Tibial artery (tissue), 4 donors: Measurements from ENCODE around the gene SPAG4.

Experiments used
- DNase-seq, 2 donors: peaks; one replicate each; pipeline ENCODE4 v3.0.0-alpha.2; 2019
- H3K27ac ChIP-seq, 2 donors: fragments of 200-600 bp; sonication (generic) in 1 of 2; 1 replicate in 1 of 2; 2 replicates in 1 of 2; pipeline ENCODE4 v1.5.1; 2018 to 2019; ENCODE audit warnings: mild to moderate bottlenecking in 1 of 2
- H3K27me3 ChIP-seq, 2 donors: fragments of 200-600 bp; sonication (generic) in 1 of 2; one replicate each; pipeline versions ENCODE4 v1.5.1 to v1.6.0; 2016 to 2019
- H3K36me3 ChIP-seq, 3 donors: fragments of 200-600 bp; sonication (generic) in 2 of 3; one replicate each; pipeline ENCODE4 v1.5.1; 2016 to 2019; ENCODE audit warnings: mild to moderate bottlenecking in 2 of 3
- H3K4me1 ChIP-seq, 4 donors: fragments of 200-600 bp; sonication (generic) in 2 of 4; 1 replicate in 3 of 4; 2 replicates in 1 of 4; pipeline ENCODE4 v1.5.1; 2016 to 2019
- H3K4me3 ChIP-seq, 2 donors: fragments of 200-600 bp; sonication (generic) in 1 of 2; 1 replicate in 1 of 2; 2 replicates in 1 of 2; pipeline ENCODE4 v1.5.1; 2018 to 2019; ENCODE audit warnings: mild to moderate bottlenecking in 2 of 2
- H3K9me3 ChIP-seq, 3 donors: fragments of 200-600 bp; sonication (generic) in 1 of 3; one replicate each; pipeline ENCODE4 v1.5.1; 2016 to 2019
- CTCF ChIP-seq, 2 experiments: fragments of 200-600 bp in 1 of 2; fragments of 450-650 bp in 1 of 2; IDR thresholded peaks; one replicate each; pipeline ENCODE4 v1.5.1; 2017 to 2019; ENCODE audit warnings: antibody characterized with exemption in 2 of 2, mild to moderate bottlenecking in 1 of 2, moderate library complexity in 1 of 2
- intact Hi-C: fragments of 100-400 bp; cut with DNase I; formaldehyde crosslinking; loops from one replicate; pipeline ENCODE4 v1.15.0; 2023; ENCODE audit warnings: low total_unique reads

The SPAG4 gene

GRCh38 chr20:35644806-35645205 is 29.2 kb downstream of the SPAG4 start:
- Histone ChIP-seq H3K9me3 (no peaks in the 10 kb centered on the region), H3K4me1 (peaks cover 0 to 43% (median 9%) of the 10 kb centered on the region in 4 donors)
- no peak for TF ChIP-seq CTCF (IDR thresholded peaks at IDR 0.05)

GRCh38 chr20:35648836-35649235 is 33.2 kb downstream of the SPAG4 start:
- intact Hi-C loops, result no loop called here
- Histone ChIP-seq H3K4me3 (no peak overlapping the region), H3K9me3 (no peaks in the 10 kb centered on the region), H3K27ac (no peak overlapping the region), H3K27me3 (no peaks in the 10 kb centered on the region), H3K36me3 (peaks cover 4 to 15% (median 14%) of the 10 kb centered on the region in 3 donors), H3K4me1 (peaks cover 0 to 37% (median 17%) of the 10 kb centered on the region in 4 donors)
- TF ChIP-seq CTCF (IDR thresholded peaks at IDR 0.05), result no peak
- no peak for DNase-seq

More at GRCh38 chr20:35644806-35645205, 29.2 kb downstream of the SPAG4 start:
- no peak overlapping the region for H3K4me3 ChIP-seq
- DNase-seq, result no peak
- H3K27ac ChIP-seq, result no peak overlapping the region
- intact Hi-C loops, result no loop called here
- no peaks in the 10 kb centered on the region for H3K27me3 ChIP-seq
- no peaks in the 10 kb centered on the region for H3K36me3 ChIP-seq

GRCh38 chr20:35650632-35651031 is 35.0 kb downstream of the SPAG4 start:
- intact Hi-C loops, result no loop called here
- Histone ChIP-seq H3K27ac (no peak overlapping the region), H3K4me1 (peaks cover 0 to 33% (median 17%) of the 10 kb centered on the region in 4 donors), H3K27me3 (no peaks in the 10 kb centered on the region), H3K9me3 (no peaks in the 10 kb centered on the region), H3K4me3 (no peak overlapping the region), H3K36me3 (peaks cover 16 to 29% (median 27%) of the 10 kb centered on the region in 3 donors)
- TF ChIP-seq CTCF (IDR thresholded peaks at IDR 0.05), result no peak
- DNase-seq, result no peak

GRCh38 chr20:35651958-35652357 is 36.3 kb downstream of the SPAG4 start:
- no peaks in the 10 kb centered on the region for H3K9me3 ChIP-seq
- no peak for DNase-seq
- no peaks in the 10 kb centered on the region for H3K27me3 ChIP-seq
- no peak overlapping the region for H3K27ac ChIP-seq
- H3K4me3 ChIP-seq, result no peak overlapping the region
- peaks cover 0 to 42% (median 17%) of the 10 kb centered on the region in 4 donors for H3K4me1 ChIP-seq
- peaks cover 16 to 29% (median 27%) of the 10 kb centered on the region in 3 donors for H3K36me3 ChIP-seq
- intact Hi-C loops, result no loop called here
- TF ChIP-seq CTCF (IDR thresholded peaks at IDR 0.05), result no peak

GRCh38 chr20:35652641-35653429 is 37.2 kb downstream of the SPAG4 start:
- Histone ChIP-seq H3K27ac (no peak overlapping the region), H3K27me3 (no peaks in the 10 kb centered on the region), H3K9me3 (no peaks in the 10 kb centered on the region), H3K36me3 (peaks cover 16 to 29% (median 27%) of the 10 kb centered on the region in 3 donors), H3K4me1 (peaks cover 0 to 51% (median 21%) of the 10 kb centered on the region in 4 donors), H3K4me3 (no peak overlapping the region)
- intact Hi-C loops, result no loop called here
- no peak for TF ChIP-seq CTCF (IDR thresholded peaks at IDR 0.05)
- no peak for DNase-seq
